IgD-negative memory B cell (primary cell): ENCODE data around the gene COG5. TPM values are rescaled to one million over a fixed set of nuclear protein-coding genes. Genes with fewer than 3 reads are reported as not detected.

Experiments used
- H3K27ac Mint-ChIP-seq, 3 donors: one replicate each; pipeline ENCODE4 v1.8.0; 2020 to 2022; ENCODE audit warnings: mild to moderate bottlenecking in 3 of 3, mixed read lengths in 3 of 3, moderate library complexity in 1 of 3
- H3K27me3 Mint-ChIP-seq: one replicate; pipeline ENCODE4 v1.8.0; 2021; ENCODE audit warnings: mixed read lengths
- H3K36me3 Mint-ChIP-seq: one replicate; pipeline ENCODE4 v1.8.0; 2020; ENCODE audit warnings: mild to moderate bottlenecking, mixed read lengths
- H3K4me1 Mint-ChIP-seq, 3 donors: one replicate each; pipeline ENCODE4 v1.8.0; 2020 to 2022; ENCODE audit warnings: mixed read lengths in 3 of 3, mild to moderate bottlenecking in 1 of 3
- H3K4me3 Mint-ChIP-seq, 4 donors: one replicate each; pipeline ENCODE4 v1.8.0; 2020 to 2022; ENCODE audit warnings: mild to moderate bottlenecking in 4 of 4, mixed read lengths in 4 of 4, moderate library complexity in 3 of 4
- H3K9me3 Mint-ChIP-seq, 3 donors: one replicate each; pipeline ENCODE4 v1.8.0; 2020 to 2021; ENCODE audit warnings: mixed read lengths in 3 of 3, mild to moderate bottlenecking in 1 of 3
- polyA plus RNA-seq: library from polyadenylated mRNA; unstranded; fragments of 300-500 nt; fragmentation: Illumina TruSeq; gene quantifications from one replicate; pipeline ENCODE4 v1.2.3, GENCODE V29; 2021

COG5 gene
- polyA plus RNA-seq, 1 donor from 2014 or later, result 27.3 TPM

DNA sequence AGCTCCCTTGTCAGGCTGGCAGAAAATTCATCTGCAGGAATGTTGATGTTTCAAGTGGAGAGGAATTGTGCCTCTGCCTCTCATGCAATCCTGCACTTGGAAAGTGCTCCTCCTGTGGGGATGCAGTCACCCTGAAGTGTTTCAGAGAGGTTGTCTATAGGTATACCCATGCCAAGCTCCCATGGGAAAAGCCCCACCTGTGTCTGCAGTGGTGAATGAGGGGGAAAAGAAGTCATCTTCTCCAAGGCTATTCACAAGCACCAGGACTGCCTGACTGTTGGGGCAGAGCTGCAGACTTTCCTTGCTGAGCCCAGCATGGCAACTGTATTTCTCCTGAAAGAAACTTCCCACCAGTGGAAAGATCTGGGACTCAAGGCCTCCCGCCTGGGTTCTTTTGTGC, 58.4 kb downstream of the COG5 start:
- peaks cover 4% of the 10 kb centered on the region for H3K36me3 Mint-ChIP-seq
- H3K4me3 Mint-ChIP-seq, result no peak overlapping the region
- no peak overlapping the region for H3K27ac Mint-ChIP-seq
- H3K9me3 Mint-ChIP-seq, result no peaks in the 10 kb centered on the region
- H3K27me3 Mint-ChIP-seq, result no peaks in the 10 kb centered on the region
- peaks cover 2 to 20% (median 5%) of the 10 kb centered on the region in 3 donors for H3K4me1 Mint-ChIP-seq

DNA sequence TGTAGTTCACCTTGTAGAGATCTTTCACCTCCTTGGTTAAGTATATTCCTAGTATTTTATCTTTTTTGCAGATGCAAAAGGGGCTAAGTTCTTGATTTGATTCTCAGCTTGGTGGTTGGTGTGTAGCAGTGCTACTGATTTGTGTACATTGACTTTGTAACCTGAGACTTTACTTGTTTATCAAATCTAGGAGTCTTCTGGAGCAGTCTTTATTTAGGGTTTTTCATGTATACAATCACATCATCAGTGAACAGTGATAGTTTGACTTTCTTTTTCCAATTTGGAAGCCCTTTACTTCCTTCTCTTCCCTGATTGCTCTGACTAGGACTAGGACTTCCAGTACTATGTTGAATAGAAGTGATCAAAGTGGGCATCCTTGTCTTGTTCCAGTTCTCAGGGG, 60.0 kb downstream of the COG5 start:
- Mint-ChIP-seq H3K36me3 (peaks cover 2% of the 10 kb centered on the region), H3K9me3 (no peaks in the 10 kb centered on the region), H3K27ac (peak overlapping the region in 1 of 3 donors; percentile 35), H3K4me1 (peaks cover 0 to 25% (median 8%) of the 10 kb centered on the region in 3 donors), H3K27me3 (no peaks in the 10 kb centered on the region), H3K4me3 (no peak overlapping the region)

- no peaks in the 10 kb centered on the region for H3K27me3 Mint-ChIP-seq
Observed at GRCh38 chr7:107502797-107503196, 60.9 kb downstream of the COG5 start.

DNA sequence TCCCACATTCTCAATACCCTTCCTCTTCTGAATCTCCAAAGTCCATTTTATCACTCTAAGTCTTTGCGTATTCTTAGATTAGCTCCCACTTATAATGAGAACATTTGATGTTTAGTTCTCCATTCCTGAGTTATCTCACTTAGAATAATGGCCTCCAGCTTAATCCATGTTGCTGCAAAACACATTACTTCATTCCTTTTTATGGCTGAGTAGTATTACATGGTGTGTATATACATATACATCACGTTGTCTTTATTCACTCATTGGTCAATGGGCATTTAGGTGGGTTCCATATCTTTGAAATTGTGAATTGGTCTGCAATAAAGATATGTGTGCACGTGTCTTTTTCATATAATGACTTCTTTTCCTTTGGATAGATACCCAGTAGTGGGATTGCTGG, 61.6 kb downstream of the COG5 start:
- Mint-ChIP-seq H3K4me1 (peaks cover 3 to 31% (median 9%) of the 10 kb centered on the region in 3 donors), H3K27ac (no peak overlapping the region), H3K27me3 (no peaks in the 10 kb centered on the region), H3K36me3 (peaks cover 8% of the 10 kb centered on the region), H3K9me3 (no peaks in the 10 kb centered on the region), H3K4me3 (no peak overlapping the region)

More at GRCh38 chr7:107502797-107503196, 60.9 kb downstream of the COG5 start:
- H3K36me3 Mint-ChIP-seq, result peaks cover 6% of the 10 kb centered on the region
- peaks cover 2 to 31% (median 11%) of the 10 kb centered on the region in 3 donors for H3K4me1 Mint-ChIP-seq
- H3K27ac Mint-ChIP-seq, result no peak overlapping the region
- H3K4me3 Mint-ChIP-seq, result no peak overlapping the region
- H3K9me3 Mint-ChIP-seq, result no peaks in the 10 kb centered on the region

DNA sequence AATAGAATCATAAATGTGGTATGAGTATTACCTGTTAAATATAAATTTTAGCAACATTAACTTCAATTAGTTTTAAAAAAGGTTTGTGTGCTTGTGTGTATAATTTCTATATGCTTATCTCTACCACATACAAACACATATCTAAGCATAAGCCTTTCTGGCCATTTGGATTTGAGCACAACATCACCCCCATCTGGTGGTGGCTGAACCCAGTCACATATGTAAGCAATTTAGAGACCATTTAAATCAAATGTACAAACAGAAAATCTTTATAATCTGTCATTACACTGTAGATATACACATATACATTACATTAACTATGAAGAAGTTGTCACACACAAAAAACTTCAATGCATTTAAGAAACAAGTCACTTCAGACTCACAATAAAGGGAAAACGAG, 62.1 kb downstream of the COG5 start:
- no peak overlapping the region for H3K4me3 Mint-ChIP-seq

GRCh38 chr7:107499731-107500130, 64.0 kb downstream of the COG5 start:
- H3K4me1 Mint-ChIP-seq, result peaks cover 7 to 33% (median 13%) of the 10 kb centered on the region in 3 donors
- peaks cover 12% of the 10 kb centered on the region for H3K36me3 Mint-ChIP-seq
- H3K27me3 Mint-ChIP-seq, result no peaks in the 10 kb centered on the region
- H3K9me3 Mint-ChIP-seq, result no peaks in the 10 kb centered on the region
- no peak overlapping the region for H3K4me3 Mint-ChIP-seq
- no peak overlapping the region for H3K27ac Mint-ChIP-seq

More for the DNA sequence above, 62.1 kb downstream of the COG5 start:
- Mint-ChIP-seq H3K27ac (no peak overlapping the region), H3K36me3 (peaks cover 8% of the 10 kb centered on the region), H3K4me1 (peaks cover 4 to 33% (median 9%) of the 10 kb centered on the region in 3 donors), H3K9me3 (no peaks in the 10 kb centered on the region), H3K27me3 (no peaks in the 10 kb centered on the region)

DNA sequence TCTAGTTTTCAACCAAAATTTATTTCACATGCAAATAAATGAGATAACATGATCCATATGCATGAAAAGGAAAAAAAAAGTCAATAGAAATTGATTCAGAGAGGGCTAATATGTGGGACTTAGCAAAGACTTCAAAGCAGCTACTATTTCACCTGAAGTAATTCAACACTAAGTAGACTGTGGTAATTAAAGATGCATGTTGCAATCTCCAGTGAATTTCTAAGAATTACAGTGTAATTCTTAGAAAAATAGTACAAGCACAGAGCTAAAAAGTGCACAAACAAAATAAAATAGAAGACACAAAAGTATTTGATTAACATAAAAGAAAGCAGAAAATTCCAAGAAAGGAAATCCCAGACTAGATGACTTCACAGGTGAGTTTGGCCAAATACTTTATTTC, 68.2 kb downstream of the COG5 start:
- Mint-ChIP-seq H3K27ac (no peak overlapping the region), H3K9me3 (no peaks in the 10 kb centered on the region), H3K36me3 (peaks cover 17% of the 10 kb centered on the region), H3K27me3 (no peaks in the 10 kb centered on the region), H3K4me1 (peaks cover 7 to 20% (median 17%) of the 10 kb centered on the region in 3 donors), H3K4me3 (no peak overlapping the region)

DNA sequence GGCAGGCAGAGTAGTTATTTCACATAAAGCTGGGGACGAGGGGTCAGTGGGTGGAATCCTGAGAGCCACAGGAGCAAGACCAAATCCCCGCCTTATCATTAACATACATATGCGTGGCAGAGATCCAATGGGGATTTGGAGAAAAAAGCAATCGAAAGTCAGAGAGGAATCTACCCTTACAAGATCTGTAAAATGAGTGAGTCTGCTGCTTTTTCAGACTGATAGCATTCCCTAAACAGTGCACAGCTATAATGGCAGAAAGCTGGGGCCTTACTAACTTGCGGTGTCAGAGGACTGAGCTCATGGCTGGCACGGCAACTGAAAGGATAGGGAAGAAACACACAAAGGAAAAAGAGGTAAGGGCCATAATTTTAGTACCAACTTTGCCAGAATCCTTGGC, 68.8 kb downstream of the COG5 start:
- no peaks in the 10 kb centered on the region for H3K9me3 Mint-ChIP-seq
- no peaks in the 10 kb centered on the region for H3K27me3 Mint-ChIP-seq
- peaks cover 21% of the 10 kb centered on the region for H3K36me3 Mint-ChIP-seq
- H3K4me3 Mint-ChIP-seq, result no peak overlapping the region
- H3K27ac Mint-ChIP-seq, result no peak overlapping the region
- peaks cover 7 to 20% (median 17%) of the 10 kb centered on the region in 3 donors for H3K4me1 Mint-ChIP-seq

GRCh38 chr7:107494315-107494751, 69.4 kb downstream of the COG5 start:
- H3K27ac Mint-ChIP-seq, result no peak overlapping the region
- H3K4me3 Mint-ChIP-seq, result no peak overlapping the region
- H3K27me3 Mint-ChIP-seq, result no peaks in the 10 kb centered on the region
- H3K9me3 Mint-ChIP-seq, result no peaks in the 10 kb centered on the region
- peaks cover 21% of the 10 kb centered on the region for H3K36me3 Mint-ChIP-seq
- peaks cover 7 to 20% (median 15%) of the 10 kb centered on the region in 3 donors for H3K4me1 Mint-ChIP-seq

- Mint-ChIP-seq H3K4me3 (no peak overlapping the region), H3K27me3 (no peaks in the 10 kb centered on the region), H3K36me3 (peaks cover 17% of the 10 kb centered on the region), H3K27ac (no peak overlapping the region), H3K4me1 (peaks cover 7 to 12% (median 9%) of the 10 kb centered on the region in 3 donors), H3K9me3 (no peaks in the 10 kb centered on the region)
Observed at GRCh38 chr7:107492875-107493274, 70.8 kb downstream of the COG5 start.

GRCh38 chr7:107486041-107486440, 77.7 kb downstream of the COG5 start:
- Mint-ChIP-seq H3K9me3 (no peaks in the 10 kb centered on the region), H3K27me3 (no peaks in the 10 kb centered on the region), H3K36me3 (peaks cover 7% of the 10 kb centered on the region), H3K27ac (peak overlapping the region in 1 of 3 donors; percentile 89), H3K4me3 (peak overlapping the region in 1 of 4 donors; percentile 25), H3K4me1 (peaks cover 3 to 9% (median 5%) of the 10 kb centered on the region in 3 donors)

DNA sequence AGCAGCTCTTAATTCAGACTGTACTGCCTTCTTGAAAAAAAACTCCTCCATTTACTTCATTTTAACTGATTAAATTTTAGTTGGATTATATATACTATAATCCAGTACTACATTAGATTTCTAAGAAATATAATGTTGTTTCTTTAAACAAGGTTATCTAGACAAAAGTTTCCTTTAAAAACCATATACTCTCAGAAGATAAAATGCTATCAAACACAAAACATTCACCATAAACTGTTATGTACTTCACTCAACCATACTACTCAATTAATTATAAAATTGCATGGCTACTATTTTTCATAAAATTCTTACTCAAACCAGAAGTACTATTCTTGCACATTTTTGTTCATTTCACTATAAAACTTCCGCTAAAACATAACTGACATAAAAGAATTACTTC, 81.1 kb downstream of the COG5 start:
- Mint-ChIP-seq H3K36me3 (peaks cover 1% of the 10 kb centered on the region), H3K9me3 (no peaks in the 10 kb centered on the region), H3K27ac (no peak overlapping the region), H3K27me3 (no peaks in the 10 kb centered on the region), H3K4me3 (no peak overlapping the region), H3K4me1 (peaks cover 4 to 9% (median 4%) of the 10 kb centered on the region in 3 donors)

- Mint-ChIP-seq H3K36me3 (peaks cover 1% of the 10 kb centered on the region), H3K4me3 (no peak overlapping the region), H3K27ac (no peak overlapping the region), H3K4me1 (peaks cover 0 to 7% (median 6%) of the 10 kb centered on the region in 3 donors), H3K27me3 (no peaks in the 10 kb centered on the region), H3K9me3 (no peaks in the 10 kb centered on the region)
Observed at GRCh38 chr7:107480932-107481331, 82.8 kb downstream of the COG5 start.

GRCh38 chr7:107479303-107479702, 84.4 kb downstream of the COG5 start:
- H3K36me3 Mint-ChIP-seq, result peaks cover 1% of the 10 kb centered on the region

GRCh38 chr7:107474104-107474521, 89.6 kb downstream of the COG5 start:
- Mint-ChIP-seq H3K36me3 (no peaks in the 10 kb centered on the region), H3K4me3 (no peak overlapping the region), H3K27ac (no peak overlapping the region), H3K27me3 (no peaks in the 10 kb centered on the region), H3K9me3 (no peaks in the 10 kb centered on the region), H3K4me1 (peaks cover 3 to 10% (median 6%) of the 10 kb centered on the region in 3 donors)

More at GRCh38 chr7:107479303-107479702, 84.4 kb downstream of the COG5 start:
- peaks cover 0 to 5% (median 2%) of the 10 kb centered on the region in 3 donors for H3K4me1 Mint-ChIP-seq
- no peak overlapping the region for H3K4me3 Mint-ChIP-seq
- H3K27ac Mint-ChIP-seq, result no peak overlapping the region
- H3K27me3 Mint-ChIP-seq, result no peaks in the 10 kb centered on the region
- H3K9me3 Mint-ChIP-seq, result no peaks in the 10 kb centered on the region

GRCh38 chr7:107472116-107472515, 91.6 kb downstream of the COG5 start:
- Mint-ChIP-seq H3K4me3 (no peak overlapping the region), H3K27ac (no peak overlapping the region), H3K36me3 (no peaks in the 10 kb centered on the region), H3K27me3 (no peaks in the 10 kb centered on the region), H3K9me3 (no peaks in the 10 kb centered on the region), H3K4me1 (peaks cover 3 to 11% (median 10%) of the 10 kb centered on the region in 3 donors)
